HEK293 (cell line): ENCODE results near the gene MTCH1.
A peak's percentile ranks its signal among the peaks of the same experiment; 100 is the strongest.

ENCODE experiments used
- CTCF ChIA-PET: fragments of 350-600 bp; formaldehyde crosslinking; extraction: SDS; loops from one replicate; lab custom pipeline; 2021; ENCODE audit warnings: antibody characterized with exemption; lab: Yijun Ruan, JAX
- POLR2A ChIA-PET: fragments of 300-600 bp; formaldehyde crosslinking; extraction: SDS; loops from one replicate; lab custom pipeline; 2020; ENCODE audit warnings: antibody characterized with exemption, inconsistent platforms; lab: Yijun Ruan, JAX
- H3K27ac ChIP-seq: fragments of 200-500 bp; sonication (Bioruptor generic); 2 replicates; pipeline ENCODE4 v1.5.1; 2014; ENCODE audit warnings: low read depth, low read length, control low read depth, inconsistent platforms; ENCODE audit errors: extremely low read depth
- H3K36me3 ChIP-seq, 2 experiments: fragments of 200-500 bp in 1 of 2; sonication (Bioruptor generic) in 1 of 2; 1 replicate in 1 of 2; 2 replicates in 1 of 2; pipeline ENCODE4 v1.5.1; 2014 to 2017; ENCODE audit warnings: inconsistent platforms in 2 of 2, low read length in 2 of 2; ENCODE audit not compliant: control insufficient read depth in 2 of 2, insufficient read depth in 1 of 2
- H3K4me1 ChIP-seq: fragments of 200-500 bp; sonication (Bioruptor generic); 2 replicates; pipeline ENCODE4 v1.5.1; 2014; ENCODE audit warnings: mild to moderate bottlenecking, low read length, inconsistent platforms; ENCODE audit not compliant: control insufficient read depth, insufficient read depth
- H3K4me3 ChIP-seq: 2 replicates; pipeline ENCODE4 v1.5.1; 2011; ENCODE audit warnings: low read depth, mild to moderate bottlenecking, control low read depth, low read length, moderate library complexity
- H3K9me3 ChIP-seq: fragments of 200-500 bp; sonication (Bioruptor generic); 2 replicates; pipeline ENCODE4 v1.5.1; 2014; ENCODE audit warnings: low read depth, low read length, inconsistent platforms; ENCODE audit not compliant: control insufficient read depth, insufficient read depth
- BCL11B ChIP-seq: fragments of 450-650 bp; formaldehyde crosslinking; IDR thresholded peaks from 2 replicates; pipeline ENCODE4 v1.5.1; 2016; ENCODE audit warnings: low read depth, missing biosample characterization, missing genetic modification characterization
- EGR2 ChIP-seq: fragments of 450-650 bp; formaldehyde crosslinking; IDR thresholded peaks from 2 replicates; pipeline ENCODE4 v1.5.1; 2016; ENCODE audit warnings: low read depth, missing biosample characterization, missing genetic modification characterization
- HOXC10 ChIP-seq: sonication (generic); formaldehyde crosslinking; IDR thresholded peaks from 2 replicates; pipeline ENCODE4 v1.8.1; 2023; ENCODE audit warnings: mild to moderate bottlenecking, missing genetic modification reagents
- PRDM6 ChIP-seq: fragments of 450-650 bp; formaldehyde crosslinking; IDR thresholded peaks from 2 replicates; pipeline ENCODE4 v1.5.1; 2017; ENCODE audit warnings: missing biosample characterization, missing genetic modification characterization
- SP2 ChIP-seq: fragments of 450-650 bp; formaldehyde crosslinking; IDR thresholded peaks from 2 replicates; pipeline ENCODE4 v1.5.1; 2016; ENCODE audit warnings: missing biosample characterization, missing genetic modification characterization
- ZBTB49 ChIP-seq: fragments of 450-650 bp; formaldehyde crosslinking; IDR thresholded peaks from 2 replicates; pipeline ENCODE4 v1.5.1; 2016; ENCODE audit warnings: missing biosample characterization, missing genetic modification characterization, low read depth
- ZFHX2 ChIP-seq: fragments of 450-650 bp; formaldehyde crosslinking; conservative IDR thresholded peaks from 2 replicates; pipeline ENCODE4 v1.5.1; 2016; ENCODE audit warnings: missing biosample characterization, missing genetic modification characterization
- ZNF10 ChIP-seq: fragments of 450-650 bp; formaldehyde crosslinking; IDR thresholded peaks from 2 replicates; pipeline ENCODE4 v1.5.1; 2017; ENCODE audit warnings: missing biosample characterization, missing genetic modification characterization
- ZNF112 ChIP-seq: fragments of 450-650 bp; formaldehyde crosslinking; IDR thresholded peaks from 2 replicates; pipeline ENCODE4 v1.5.0; 2017; ENCODE audit warnings: missing biosample characterization, missing genetic modification characterization
- ZNF133 ChIP-seq: fragments of 450-650 bp; formaldehyde crosslinking; IDR thresholded peaks from 2 replicates; pipeline ENCODE4 v1.5.1; 2016; ENCODE audit warnings: missing biosample characterization, missing genetic modification characterization
- ZNF239 ChIP-seq: fragments of 450-650 bp; formaldehyde crosslinking; IDR thresholded peaks from 2 replicates; pipeline ENCODE4 v1.5.1; 2016; ENCODE audit warnings: missing biosample characterization, missing genetic modification characterization
- ZNF248 ChIP-seq: fragments of 450-650 bp; formaldehyde crosslinking; IDR thresholded peaks from 2 replicates; pipeline ENCODE4 v1.5.1; 2017; ENCODE audit warnings: missing biosample characterization, missing genetic modification characterization
- ZNF404 ChIP-seq: fragments of 450-650 bp; formaldehyde crosslinking; IDR thresholded peaks from 2 replicates; pipeline ENCODE4 v1.5.1; 2017; ENCODE audit warnings: missing biosample characterization, missing genetic modification characterization
- ZNF501 ChIP-seq: fragments of 450-650 bp; formaldehyde crosslinking; IDR thresholded peaks from 2 replicates; pipeline ENCODE4 v1.5.1; 2016; ENCODE audit warnings: missing biosample characterization, missing genetic modification characterization
- ZNF621 ChIP-seq: fragments of 450-650 bp; formaldehyde crosslinking; IDR thresholded peaks from 2 replicates; pipeline ENCODE4 v1.5.1; 2017; ENCODE audit warnings: missing biosample characterization, missing genetic modification characterization
- ZNF654 ChIP-seq: fragments of 450-650 bp; formaldehyde crosslinking; IDR thresholded peaks from 2 replicates; pipeline ENCODE4 v1.5.1; 2016; ENCODE audit warnings: low read depth, missing biosample characterization, missing genetic modification characterization
- ZNF677 ChIP-seq: fragments of 450-650 bp; IDR thresholded peaks from 2 replicates; pipeline ENCODE4 v1.5.0; 2018; ENCODE audit warnings: missing biosample characterization, mild to moderate bottlenecking, missing genetic modification characterization, moderate library complexity
- ZNF704 ChIP-seq: fragments of 450-650 bp; formaldehyde crosslinking; IDR thresholded peaks from 2 replicates; pipeline ENCODE4 v1.5.1; 2016; ENCODE audit warnings: missing biosample characterization, missing genetic modification characterization
- ZNF707 ChIP-seq: fragments of 450-650 bp; formaldehyde crosslinking; IDR thresholded peaks from 2 replicates; pipeline ENCODE4 v1.5.1; 2016; ENCODE audit warnings: missing biosample characterization, missing genetic modification characterization
- ZNF76 ChIP-seq: fragments of 450-650 bp; formaldehyde crosslinking; IDR thresholded peaks from 2 replicates; pipeline ENCODE4; 2016; ENCODE audit warnings: low read depth, missing biosample characterization, missing genetic modification characterization, borderline replicate concordance
- ZNF776 ChIP-seq: fragments of 450-650 bp; formaldehyde crosslinking; IDR thresholded peaks from 2 replicates; pipeline ENCODE4 v1.5.0; 2017; ENCODE audit warnings: missing biosample characterization, missing genetic modification characterization, borderline replicate concordance
- ZNF843 ChIP-seq: fragments of 450-650 bp; formaldehyde crosslinking; IDR thresholded peaks from 2 replicates; pipeline ENCODE4 v1.5.1; 2016; ENCODE audit warnings: missing biosample characterization, missing genetic modification characterization
- ZSCAN4 ChIP-seq: fragments of 450-650 bp; formaldehyde crosslinking; IDR thresholded peaks from 2 replicates; pipeline ENCODE4 v1.5.1; 2017; ENCODE audit warnings: missing biosample characterization, missing genetic modification characterization
- TF ChIP-seq, protein P1 (sequence below): fragments of 450-650 bp; formaldehyde crosslinking; IDR thresholded peaks from 2 replicates; pipeline ENCODE4 v1.5.1; 2017; ENCODE audit warnings: missing biosample characterization, missing genetic modification characterization
- TF ChIP-seq, protein P2 (sequence below): fragments of 450-650 bp; formaldehyde crosslinking; IDR thresholded peaks from 2 replicates; pipeline ENCODE4 v1.5.1; 2016; ENCODE audit warnings: missing biosample characterization, missing genetic modification characterization
- TF ChIP-seq, protein P3 (sequence below): sonication (generic); formaldehyde crosslinking; IDR thresholded peaks from 2 replicates; pipeline ENCODE4 v1.8.1; 2022; ENCODE audit warnings: mild to moderate bottlenecking, moderate library complexity, missing genetic modification reagents

The MTCH1 gene

DNA sequence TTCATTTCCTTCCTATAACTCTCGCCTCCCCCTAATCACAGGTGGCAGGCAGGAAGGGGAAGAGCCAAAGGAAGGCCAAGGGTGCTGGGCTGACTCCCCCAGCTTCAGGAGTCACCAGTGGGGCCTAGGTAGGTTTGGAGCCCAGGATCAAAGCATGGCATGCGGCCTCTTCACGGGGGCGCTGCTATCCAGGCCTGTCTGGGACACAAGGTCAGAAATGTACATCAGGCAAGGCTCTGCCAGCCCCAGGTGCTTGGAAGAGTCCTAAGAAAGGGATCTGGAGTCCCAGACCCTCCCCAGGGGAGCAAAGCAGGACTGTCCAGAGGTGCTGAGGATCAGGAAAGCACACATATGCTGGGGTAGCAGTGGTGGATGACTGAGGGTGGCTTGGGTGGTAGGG is 21.1 kb downstream of the MTCH1 start:
- ChIA-PET POLR2A (no interaction called here), CTCF (interaction anchor here (0.6 to 1.7 kb wide), 3 partner anchors 53 to 516 kb away, joined by 3 to 7 read pairs (median 5); no protein-coding TSS in a partner anchor)
- peaks cover 7 to 30% of the 10 kb centered on the region in 2 experiments; a peak in 1 of 3 replicates for H3K36me3 ChIP-seq
- H3K9me3 ChIP-seq = no peaks in the 10 kb centered on the region
- no peak overlapping the region for H3K27ac ChIP-seq
- no peak overlapping the region for H3K4me3 ChIP-seq
- TF ChIP-seq ZNF776 (tag by site-specific recombination) = no peak
- TF ChIP-seq ZSCAN4 (tag by site-specific recombination) = no peak
- no peak for TF ChIP-seq ZNF76
- TF ChIP-seq ZBTB49 (tag by site-specific recombination) = no peak
- TF ChIP-seq ZNF704 (tag by site-specific recombination) = no peak
- no peak for TF ChIP-seq ZNF133
- TF ChIP-seq ZNF654 (tag by site-specific recombination) = no peak
- no peak for TF ChIP-seq ZNF10 (tag by site-specific recombination)
- H3K4me1 ChIP-seq = no peaks in the 10 kb centered on the region

- Histone ChIP-seq H3K4me1 (no peaks in the 10 kb centered on the region), H3K27ac (no peak overlapping the region), H3K9me3 (no peaks in the 10 kb centered on the region), H3K4me3 (no peak overlapping the region), H3K36me3 (peaks cover 2 to 25% of the 10 kb centered on the region in 2 experiments; a peak in 1 of 3 replicates)
- POLR2A ChIA-PET = interaction anchor here (0.7 kb wide), 1 partner anchor 89 kb away, joined by 5 read pairs; no protein-coding TSS in a partner anchor
- CTCF ChIA-PET = interaction anchor here (0.5 to 1.7 kb wide), 5 partner anchors 29 to 515 kb away, joined by 3 to 7 read pairs (median 5); no protein-coding TSS in a partner anchor
- TF ChIP-seq ZNF239 (tag by site-specific recombination) (no peak), ZNF677 (tag by site-specific recombination) (no peak), ZNF248 (no peak), ZNF501 (tag by site-specific recombination) (no peak), BCL11B (tag by site-specific recombination) (no peak), ZNF843 (no peak), ZNF621 (tag by site-specific recombination) (no peak), ZNF404 (no peak), PRDM6 (no peak), ZNF112 (tag by site-specific recombination) (no peak), ZFHX2 (tag by site-specific recombination) (peak; percentile 82), HOXC10 (CRISPR knock-in tag) (no peak), SP2 (tag by site-specific recombination) (no peak), EGR2 (peak; percentile 71), ZNF707 (tag by site-specific recombination) (no peak)
- TF ChIP-seq, protein P1, sequence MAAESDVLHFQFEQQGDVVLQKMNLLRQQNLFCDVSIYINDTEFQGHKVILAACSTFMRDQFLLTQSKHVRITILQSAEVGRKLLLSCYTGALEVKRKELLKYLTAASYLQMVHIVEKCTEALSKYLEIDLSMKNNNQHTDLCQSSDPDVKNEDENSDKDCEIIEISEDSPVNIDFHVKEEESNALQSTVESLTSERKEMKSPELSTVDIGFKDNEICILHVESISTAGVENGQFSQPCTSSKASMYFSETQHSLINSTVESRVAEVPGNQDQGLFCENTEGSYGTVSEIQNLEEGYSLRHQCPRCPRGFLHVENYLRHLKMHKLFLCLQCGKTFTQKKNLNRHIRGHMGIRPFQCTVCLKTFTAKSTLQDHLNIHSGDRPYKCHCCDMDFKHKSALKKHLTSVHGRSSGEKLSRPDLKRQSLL (tag by site-specific recombination) = no peak
- TF ChIP-seq, protein P2, sequence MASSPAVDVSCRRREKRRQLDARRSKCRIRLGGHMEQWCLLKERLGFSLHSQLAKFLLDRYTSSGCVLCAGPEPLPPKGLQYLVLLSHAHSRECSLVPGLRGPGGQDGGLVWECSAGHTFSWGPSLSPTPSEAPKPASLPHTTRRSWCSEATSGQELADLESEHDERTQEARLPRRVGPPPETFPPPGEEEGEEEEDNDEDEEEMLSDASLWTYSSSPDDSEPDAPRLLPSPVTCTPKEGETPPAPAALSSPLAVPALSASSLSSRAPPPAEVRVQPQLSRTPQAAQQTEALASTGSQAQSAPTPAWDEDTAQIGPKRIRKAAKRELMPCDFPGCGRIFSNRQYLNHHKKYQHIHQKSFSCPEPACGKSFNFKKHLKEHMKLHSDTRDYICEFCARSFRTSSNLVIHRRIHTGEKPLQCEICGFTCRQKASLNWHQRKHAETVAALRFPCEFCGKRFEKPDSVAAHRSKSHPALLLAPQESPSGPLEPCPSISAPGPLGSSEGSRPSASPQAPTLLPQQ (tag by site-specific recombination) = peak; percentile 29; the same call in 1 of the 2 replicates
- TF ChIP-seq, protein P3, sequence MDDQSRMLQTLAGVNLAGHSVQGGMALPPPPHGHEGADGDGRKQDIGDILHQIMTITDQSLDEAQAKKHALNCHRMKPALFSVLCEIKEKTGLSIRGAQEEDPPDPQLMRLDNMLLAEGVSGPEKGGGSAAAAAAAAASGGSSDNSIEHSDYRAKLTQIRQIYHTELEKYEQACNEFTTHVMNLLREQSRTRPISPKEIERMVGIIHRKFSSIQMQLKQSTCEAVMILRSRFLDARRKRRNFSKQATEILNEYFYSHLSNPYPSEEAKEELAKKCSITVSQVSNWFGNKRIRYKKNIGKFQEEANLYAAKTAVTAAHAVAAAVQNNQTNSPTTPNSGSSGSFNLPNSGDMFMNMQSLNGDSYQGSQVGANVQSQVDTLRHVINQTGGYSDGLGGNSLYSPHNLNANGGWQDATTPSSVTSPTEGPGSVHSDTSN (CRISPR knock-in tag) = no peak
These were observed 21.6 kb downstream of the MTCH1 start for GRCh38 chr6:36964349-36964748.
